NCI-H526 (cell line): ENCODE results near the gene LAMA4.

Experiments used
- DNase-seq, 2 experiments: peaks; one replicate each; lab custom pipeline; 2025; lab: John Stamatoyannopoulos, UW

Gene LAMA4

GRCh38 chr6:112253841-112254816 lies at the start of gene LAMA4:
TSS of gene LAMA4 (minus strand) at chr6:112254567. CDS start at chr6:112254150, 417 bp downstream.
- DNase-seq = peak; percentile 42 to 77

- no peak for DNase-seq
Observed at GRCh38 chr6:112302142-112302705, 47.9 kb upstream of the LAMA4 start.

- no peak for DNase-seq
Observed at GRCh38 chr6:112300896-112301295, 46.5 kb upstream of the LAMA4 start.

- DNase-seq = no peak
Observed at GRCh38 chr6:112298816-112299281, 44.5 kb upstream of the LAMA4 start.

GRCh38 chr6:112298021-112298745 lies 43.8 kb upstream of the LAMA4 start:
- no peak for DNase-seq

GRCh38 chr6:112296694-112297093 lies 42.3 kb upstream of the LAMA4 start:
- no peak for DNase-seq

- DNase-seq = peak in 1 of 2 experiments; percentile 30
Observed at GRCh38 chr6:112296122-112296521, 41.8 kb upstream of the LAMA4 start.

- no peak for DNase-seq
Observed at GRCh38 chr6:112291161-112291762, 36.9 kb upstream of the LAMA4 start.

GRCh38 chr6:112289038-112289566 lies 34.7 kb upstream of the LAMA4 start:
- no peak for DNase-seq

GRCh38 chr6:112288475-112288874 lies 34.1 kb upstream of the LAMA4 start:
- no peak for DNase-seq

- no peak for DNase-seq
Observed at GRCh38 chr6:112287577-112288225, 33.3 kb upstream of the LAMA4 start.

- no peak for DNase-seq
Observed at GRCh38 chr6:112286500-112287144, 32.3 kb upstream of the LAMA4 start.

GRCh38 chr6:112286010-112286409 lies 31.6 kb upstream of the LAMA4 start:
- DNase-seq = no peak

- no peak for DNase-seq
Observed at GRCh38 chr6:112284603-112285002, 30.2 kb upstream of the LAMA4 start.

GRCh38 chr6:112283621-112284020 lies 29.3 kb upstream of the LAMA4 start:
- DNase-seq = no peak

- DNase-seq = no peak
Observed at GRCh38 chr6:112281821-112282615, 27.7 kb upstream of the LAMA4 start.

- peak in 1 of 2 experiments; percentile 49 for DNase-seq
Observed at GRCh38 chr6:112279031-112279935, 24.9 kb upstream of the LAMA4 start.

GRCh38 chr6:112275365-112275764 lies 21.0 kb upstream of the LAMA4 start:
- DNase-seq = no peak

GRCh38 chr6:112274774-112275173 lies 20.4 kb upstream of the LAMA4 start:
- no peak for DNase-seq
